Activated CD4-positive, alpha-beta T cell treated with anti-CD3 and anti-CD28 coated beads, Interleukin-2, amount 10 ng/mL, durations not matched to agents 7 days and 5 days (primary cell): ENCODE data around the gene BCAP31. TPM values are rescaled to one million over a fixed set of nuclear protein-coding genes. Genes with fewer than 3 reads are reported as not detected.
A peak's percentile ranks its signal among the peaks of the same experiment; 100 is the strongest.
"Not testable (repeated sequence)": the region's sequence is repeated elsewhere in the genome, so short reads cannot be mapped to it uniquely, and the experiment has no call there.

Experiments
- CTCF ChIA-PET: fragments of 350-600 bp; sonication (Branson Sonifier 250); formaldehyde crosslinking; loops from one replicate; lab custom pipeline; 2021; ENCODE audit warnings: antibody characterized with exemption; lab: Charles Lee
- POLR2A ChIA-PET: fragments of 350-600 bp; sonication (Branson Sonifier 250); formaldehyde crosslinking; loops from one replicate; lab custom pipeline; 2021; ENCODE audit warnings: antibody characterized with exemption; lab: Charles Lee
- DNase-seq: peaks from one replicate; pipeline ENCODE4 v3.0.0-alpha.2; 2020
- H3K27ac Mint-ChIP-seq: one replicate; pipeline ENCODE4 v1.8.0; 2021; ENCODE audit warnings: mild to moderate bottlenecking, moderate library complexity, mixed read lengths
- H3K27me3 Mint-ChIP-seq: one replicate; pipeline ENCODE4 v1.8.0; 2021; ENCODE audit warnings: mixed read lengths
- H3K36me3 Mint-ChIP-seq: one replicate; pipeline ENCODE4 v1.8.0; 2021; ENCODE audit warnings: low read depth, mixed read lengths
- H3K4me1 Mint-ChIP-seq: one replicate; pipeline ENCODE4 v1.8.0; 2021; ENCODE audit warnings: mixed read lengths
- H3K4me3 Mint-ChIP-seq: one replicate; pipeline ENCODE4 v1.8.0; 2021; ENCODE audit warnings: mild to moderate bottlenecking, moderate library complexity, mixed read lengths
- H3K9me3 Mint-ChIP-seq: one replicate; pipeline ENCODE4 v1.8.0; 2021; ENCODE audit warnings: mixed read lengths
- total RNA-seq, 2 experiments: library from RNA; stranded (reverse); gene quantifications; one replicate each; pipeline ENCODE4 v1.2.3, GENCODE V29; 2021

Gene BCAP31
- total RNA-seq, 2 experiments from 2014 or later, result 142 to 148 TPM

DNA sequence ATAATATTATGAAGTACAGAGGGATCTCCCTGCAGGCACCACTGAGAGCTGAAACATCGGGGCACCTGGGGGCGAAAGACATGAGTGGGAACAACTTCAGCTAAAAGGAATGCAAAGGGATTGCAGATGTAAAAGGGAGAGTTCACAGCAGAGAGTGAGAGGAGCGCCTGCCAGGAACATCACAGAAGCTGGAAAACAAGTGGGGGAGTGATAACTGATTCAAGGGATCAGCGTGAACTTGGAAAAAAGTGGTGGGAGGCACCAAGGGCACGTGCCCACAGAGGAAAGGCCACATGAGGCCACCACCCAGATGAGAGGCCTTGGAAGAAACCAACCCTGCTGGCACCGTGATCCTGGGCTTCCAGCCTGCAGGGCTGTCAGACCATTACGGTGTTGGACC is 24.8 kb upstream of the BCAP31 start:
- peaks cover 11% of the 10 kb centered on the region for H3K27me3 Mint-ChIP-seq
- CTCF ChIA-PET, result interaction anchor here (0.6 kb wide), 1 partner anchor 50 kb away, joined by 4 read pairs; no protein-coding TSS in a partner anchor
- H3K9me3 Mint-ChIP-seq, POLR2A ChIA-PET, DNase-seq, H3K36me3 Mint-ChIP-seq, H3K4me1 Mint-ChIP-seq, H3K27ac Mint-ChIP-seq, H3K4me3 Mint-ChIP-seq: not testable (repeated sequence)

GRCh38 chrX:153746991-153747390 is 22.8 kb upstream of the BCAP31 start:
- peaks cover 11% of the 10 kb centered on the region for H3K27me3 Mint-ChIP-seq
- H3K4me3 Mint-ChIP-seq, H3K9me3 Mint-ChIP-seq, H3K36me3 Mint-ChIP-seq, H3K27ac Mint-ChIP-seq, H3K4me1 Mint-ChIP-seq, DNase-seq, CTCF ChIA-PET, POLR2A ChIA-PET: not testable (repeated sequence)

DNA sequence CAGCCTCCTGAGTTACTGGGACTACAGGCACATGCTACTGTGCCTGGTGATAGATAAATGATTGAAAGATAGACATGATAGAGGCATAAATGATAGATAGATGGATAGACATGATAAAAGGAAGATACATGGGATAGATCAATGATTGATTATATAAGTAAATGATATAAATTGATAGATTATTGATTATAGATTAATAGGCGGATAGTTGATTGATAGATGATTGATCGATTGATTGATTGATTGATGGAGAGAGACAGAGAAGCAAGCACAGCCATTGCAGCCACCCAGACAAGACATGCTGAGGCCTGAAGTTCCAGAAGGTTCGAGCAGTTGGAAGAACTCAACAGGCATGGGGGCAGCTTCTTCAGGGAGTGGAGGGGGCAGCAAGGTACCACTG is 22.2 kb upstream of the BCAP31 start:
- Mint-ChIP-seq H3K36me3 (no peaks in the 10 kb centered on the region), H3K4me3 (no peak overlapping the region), H3K27ac (no peak overlapping the region), H3K27me3 (peaks cover 11% of the 10 kb centered on the region), H3K9me3 (no peaks in the 10 kb centered on the region), H3K4me1 (peaks cover 4% of the 10 kb centered on the region)
- no peak for DNase-seq
- ChIA-PET CTCF (no interaction called here), POLR2A (no interaction called here)

DNA sequence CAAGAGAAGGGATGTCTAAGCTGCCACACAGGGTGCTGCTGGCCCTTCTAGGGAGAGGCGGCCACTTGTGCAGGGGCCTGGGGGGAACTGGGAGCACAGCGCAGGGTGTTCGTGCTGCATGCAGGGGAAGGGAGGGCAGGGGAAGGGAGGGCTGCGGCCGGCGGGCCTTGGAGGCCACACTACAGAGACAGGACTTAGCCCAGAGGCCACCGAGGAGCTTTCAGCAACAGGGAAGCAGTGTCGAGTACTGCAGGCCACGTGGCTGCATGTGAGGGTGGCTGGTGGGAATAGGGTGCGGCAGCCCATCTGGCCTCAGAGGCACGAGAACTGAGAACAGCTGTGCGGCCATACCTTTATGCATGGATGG is 20.9 kb upstream of the BCAP31 start:
- H3K27ac Mint-ChIP-seq, POLR2A ChIA-PET, H3K9me3 Mint-ChIP-seq, H3K27me3 Mint-ChIP-seq, CTCF ChIA-PET, H3K36me3 Mint-ChIP-seq, DNase-seq, H3K4me3 Mint-ChIP-seq: not testable (repeated sequence)
- H3K4me1 Mint-ChIP-seq, result peaks cover 16% of the 10 kb centered on the region

- Mint-ChIP-seq H3K9me3 (no peaks in the 10 kb centered on the region), H3K4me1 (peaks cover 22% of the 10 kb centered on the region), H3K27ac (peak overlapping the region; percentile 25), H3K36me3 (peaks cover 6% of the 10 kb centered on the region), H3K4me3 (no peak overlapping the region), H3K27me3 (peaks cover 9% of the 10 kb centered on the region)
- POLR2A ChIA-PET, result no interaction called here
- CTCF ChIA-PET, result no interaction called here
- DNase-seq, result no peak
Measured at GRCh38 chrX:153744210-153745066, 20.3 kb upstream of the BCAP31 start.

GRCh38 chrX:153743468-153744209 is 19.5 kb upstream of the BCAP31 start:
- H3K4me3 Mint-ChIP-seq, result not testable (repeated sequence)

DNA sequence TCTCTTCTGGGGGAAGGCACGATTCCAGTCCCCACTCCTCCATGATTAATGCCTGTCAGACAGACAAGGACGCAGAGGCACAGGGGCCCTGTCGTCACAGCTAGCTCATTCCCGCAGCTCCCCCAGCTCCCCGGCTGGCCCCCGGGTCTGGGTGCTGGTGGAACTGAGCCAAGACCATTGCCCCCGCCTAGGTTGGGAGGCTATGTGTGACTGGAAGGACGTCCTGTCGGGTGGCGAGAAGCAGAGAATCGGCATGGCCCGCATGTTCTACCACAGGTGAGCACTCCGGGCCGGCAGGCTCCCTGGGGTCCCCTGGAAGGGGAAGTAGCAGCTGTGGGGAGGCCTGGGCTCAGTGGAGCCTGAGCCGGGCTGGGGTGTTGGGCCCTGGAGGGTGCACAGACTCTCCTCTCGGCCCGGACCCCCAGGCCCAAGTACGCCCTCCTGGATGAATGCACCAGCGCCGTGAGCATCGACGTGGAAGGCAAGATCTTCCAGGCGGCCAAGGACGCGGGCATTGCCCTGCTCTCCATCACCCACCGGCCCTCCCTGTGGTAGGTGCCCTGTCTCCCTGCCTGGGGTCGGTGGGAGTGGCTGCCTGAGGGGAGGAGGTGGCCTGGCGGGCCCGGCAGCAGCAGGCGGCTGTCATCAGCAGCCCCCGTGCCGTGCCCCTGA is 18.7 kb upstream of the BCAP31 start:
- H3K27ac Mint-ChIP-seq, DNase-seq, H3K36me3 Mint-ChIP-seq, POLR2A ChIA-PET, H3K9me3 Mint-ChIP-seq, CTCF ChIA-PET, H3K4me3 Mint-ChIP-seq, H3K27me3 Mint-ChIP-seq: not testable (repeated sequence)
- H3K4me1 Mint-ChIP-seq, result peaks cover 30% of the 10 kb centered on the region

More at GRCh38 chrX:153743468-153744209, 19.5 kb upstream of the BCAP31 start:
- DNase-seq, POLR2A ChIA-PET, H3K27ac Mint-ChIP-seq, CTCF ChIA-PET, H3K9me3 Mint-ChIP-seq, H3K36me3 Mint-ChIP-seq, H3K27me3 Mint-ChIP-seq: not testable (repeated sequence)
- peaks cover 30% of the 10 kb centered on the region for H3K4me1 Mint-ChIP-seq

- H3K36me3 Mint-ChIP-seq, H3K9me3 Mint-ChIP-seq, H3K4me3 Mint-ChIP-seq, H3K27ac Mint-ChIP-seq, POLR2A ChIA-PET, CTCF ChIA-PET, DNase-seq, H3K27me3 Mint-ChIP-seq: not testable (repeated sequence)
- peaks cover 30% of the 10 kb centered on the region for H3K4me1 Mint-ChIP-seq
Measured at GRCh38 chrX:153742111-153742510, 17.9 kb upstream of the BCAP31 start.

- Mint-ChIP-seq H3K27me3 (peaks cover 5% of the 10 kb centered on the region), H3K4me1 (peaks cover 30% of the 10 kb centered on the region), H3K4me3 (no peak overlapping the region), H3K9me3 (no peaks in the 10 kb centered on the region), H3K36me3 (peaks cover 7% of the 10 kb centered on the region), H3K27ac (peak overlapping the region; percentile 83)
- ChIA-PET CTCF (no interaction called here), POLR2A (no interaction called here)
- no peak for DNase-seq
Measured at GRCh38 chrX:153741446-153741845, 17.3 kb upstream of the BCAP31 start.

DNA sequence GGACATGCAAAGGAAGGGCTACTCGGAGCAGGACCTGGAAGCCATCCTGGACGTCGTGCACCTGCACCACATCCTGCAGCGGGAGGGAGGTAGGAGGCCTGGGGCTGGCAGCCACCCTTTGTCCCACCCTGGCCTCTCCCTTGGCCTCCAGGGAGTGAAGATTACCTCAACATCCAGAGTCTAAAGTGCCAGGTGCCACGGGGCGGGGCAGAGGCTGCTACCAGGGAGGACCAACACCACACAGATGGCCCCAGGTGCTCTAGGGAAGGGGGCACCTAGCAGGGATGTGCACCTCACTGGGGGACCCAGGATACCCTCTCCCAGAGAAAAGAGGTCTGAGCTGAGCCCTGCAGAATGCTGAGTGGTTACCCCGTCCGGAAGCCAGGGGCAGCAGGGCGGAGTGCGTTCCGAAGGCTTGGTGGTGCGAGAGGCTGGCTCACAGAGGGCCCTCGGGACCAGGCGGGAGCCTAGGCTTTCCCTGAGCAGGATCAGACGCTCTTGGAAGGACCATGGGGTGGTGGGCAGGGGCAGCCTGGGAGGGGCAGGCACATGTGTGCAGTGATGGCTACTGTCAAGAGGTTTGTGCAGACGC is 16.5 kb upstream of the BCAP31 start:
- Mint-ChIP-seq H3K4me1 (peaks cover 30% of the 10 kb centered on the region), H3K27ac (peak overlapping the region; percentile 91), H3K36me3 (peaks cover 7% of the 10 kb centered on the region), H3K9me3 (no peaks in the 10 kb centered on the region), H3K4me3 (peak overlapping the region; percentile 48), H3K27me3 (peaks cover 2% of the 10 kb centered on the region)
- DNase-seq, result no peak
- ChIA-PET POLR2A (no interaction called here), CTCF (no interaction called here)

DNA sequence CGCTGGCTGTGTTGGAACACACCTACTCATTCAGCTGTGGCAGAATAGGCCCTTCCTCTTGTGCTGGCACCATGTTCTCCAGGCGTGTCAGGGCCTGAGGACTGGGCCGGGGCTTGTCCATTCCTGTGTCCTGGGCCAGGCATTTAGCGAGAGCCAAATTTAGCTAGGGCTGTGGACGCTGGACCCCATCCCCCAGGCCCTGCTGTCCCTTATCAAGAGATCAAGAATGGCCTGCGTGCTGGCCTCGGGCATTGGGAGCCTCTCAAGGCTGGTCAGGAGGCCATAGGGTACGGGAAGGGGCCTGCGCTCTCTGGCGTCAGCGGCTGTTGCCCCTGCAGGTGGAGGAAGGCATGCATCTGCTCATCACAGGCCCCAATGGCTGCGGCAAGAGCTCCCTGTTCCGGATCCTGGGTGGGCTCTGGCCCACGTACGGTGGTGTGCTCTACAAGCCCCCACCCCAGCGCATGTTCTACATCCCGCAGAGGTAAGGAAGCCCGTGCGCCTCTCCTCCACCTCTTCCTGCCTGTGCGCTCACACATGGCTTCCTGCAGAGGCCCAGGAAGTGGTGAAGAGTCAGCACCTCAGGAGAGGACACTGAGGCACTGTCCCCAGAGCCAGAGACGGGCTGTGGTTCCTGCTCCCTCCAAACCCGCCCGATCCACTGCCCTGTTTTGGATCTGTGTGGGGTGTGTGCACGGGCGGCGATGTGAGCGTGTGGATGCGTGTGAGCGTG is 15.7 kb upstream of the BCAP31 start:
- Mint-ChIP-seq H3K4me3 (peak overlapping the region; percentile 48), H3K9me3 (no peaks in the 10 kb centered on the region), H3K27me3 (peaks cover 2% of the 10 kb centered on the region), H3K27ac (peak overlapping the region; percentile 91), H3K4me1 (peaks cover 38% of the 10 kb centered on the region), H3K36me3 (peaks cover 13% of the 10 kb centered on the region)
- CTCF ChIA-PET, result no interaction called here
- peak; percentile 40 for DNase-seq
- POLR2A ChIA-PET, result no interaction called here

DNA sequence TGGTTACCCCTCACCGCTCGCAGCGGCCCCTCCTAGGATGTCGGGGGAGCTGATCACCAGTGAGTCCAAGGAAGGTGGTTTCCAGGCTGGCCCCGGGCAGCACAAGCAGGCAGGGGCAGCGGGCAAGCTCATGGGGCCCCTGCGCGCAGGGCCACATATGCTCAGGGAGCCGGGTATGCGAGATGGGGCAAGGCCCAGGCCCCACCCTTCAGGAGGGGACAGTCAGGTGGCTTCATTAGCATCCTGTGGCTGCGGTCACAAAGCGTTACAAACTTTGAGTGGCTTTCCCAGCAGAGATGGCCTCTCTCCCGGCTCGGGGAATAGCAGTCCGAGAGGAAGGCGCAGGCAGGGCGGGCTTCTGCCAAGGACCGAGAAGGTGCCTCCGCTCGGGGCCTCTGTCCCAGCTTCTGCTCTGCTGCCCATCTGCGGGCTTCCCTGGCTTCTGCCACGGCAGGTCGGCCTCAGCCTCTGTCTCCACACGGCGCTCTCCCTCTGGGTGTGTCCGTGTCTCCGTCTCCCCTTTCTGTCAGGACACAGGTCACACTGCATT is 13.9 kb upstream of the BCAP31 start:
- Mint-ChIP-seq H3K9me3 (no peaks in the 10 kb centered on the region), H3K4me1 (peaks cover 40% of the 10 kb centered on the region), H3K36me3 (peaks cover 17% of the 10 kb centered on the region), H3K27me3 (no peaks in the 10 kb centered on the region), H3K4me3 (no peak overlapping the region), H3K27ac (no peak overlapping the region)
- ChIA-PET CTCF (no interaction called here), POLR2A (no interaction called here)
- no peak for DNase-seq
